K562 (cell line): ENCODE measurements around the gene RECK. TPM values are rescaled to one million over a fixed set of nuclear protein-coding genes. Genes with fewer than 3 reads are reported as not detected.

Experiments used
- ATAC-seq: fragments of 200-7000 bp; cut with Tn5 transposase; 3 replicates; pipeline ENCODE4 v1.9.1; 2020; ENCODE audit warnings: moderate library complexity
- BruUV-seq: library from RNA; stranded (reverse); fragments of 400-500 nt; replicated peaks from 2 replicates; lab custom pipeline; 2021; lab: Mats Ljungman, UMichigan
- CTCF ChIA-PET: fragments of 300-600 bp; formaldehyde crosslinking; extraction: SDS; loops from one replicate; lab custom pipeline; 2021; ENCODE audit warnings: low intra/inter-chr PET ratio; lab: Yijun Ruan, JAX
- POLR2A ChIA-PET: fragments of 300-600, 350-650 bp; sonication (Branson Sonifier 250); formaldehyde crosslinking; extraction: SDS; loops from one replicate; lab custom pipeline; 2021; ENCODE audit warnings: antibody characterized with exemption, inconsistent platforms; lab: Yijun Ruan, JAX
- DNase-seq, 4 experiments: peaks; one replicate each; pipeline versions ENCODE4 v3.0.0 to v3.0.0-alpha.2; 2011 to 2018; ENCODE audit warnings: low spot score in 3 of 4, mixed read lengths in 3 of 4; ENCODE audit errors: extremely low read depth in 1 of 4
- FAIRE-seq: peaks from 2 replicates; lab custom pipeline; 2011; peaks lifted over from hg19 to GRCh38; lab: Jason Lieb, UNC
- H2AFZ ChIP-seq: 2 replicates; pipeline ENCODE4 v1.6.0; 2011; ENCODE audit warnings: low read depth, low read length, control low read depth, inconsistent platforms
- H3K27ac ChIP-seq: fragments of 200-600 bp; 3 replicates; pipeline ENCODE4 v1.8.0; 2011; ENCODE audit warnings: low read depth, mild to moderate bottlenecking, control low read depth, inconsistent platforms, low read length, moderate library complexity, mixed read lengths; ENCODE audit errors: extremely low read depth
- H3K27me3 ChIP-seq, 2 experiments: fragments of 300-600 bp in 1 of 2; 2 replicates in 1 of 2; 3 replicates in 1 of 2; pipeline versions ENCODE4 v1.6.0 to v1.8.0; 2011; ENCODE audit warnings: inconsistent platforms in 2 of 2, low read length in 2 of 2, mild to moderate bottlenecking in 1 of 2, mixed read lengths in 1 of 2, moderate library complexity in 1 of 2; ENCODE audit not compliant: control insufficient read depth in 2 of 2, insufficient read depth in 2 of 2
- H3K36me3 ChIP-seq: fragments of 300-600 bp; 3 replicates; pipeline ENCODE4 v1.8.0; 2011; ENCODE audit warnings: mild to moderate bottlenecking, low read length, inconsistent platforms; ENCODE audit not compliant: control insufficient read depth, insufficient read depth
- H3K4me1 ChIP-seq, 2 experiments: fragments of 200-600 bp in 1 of 2; replicated peaks in 1 of 2; 2 replicates in 1 of 2; 3 replicates in 1 of 2; pipeline versions ENCODE4 v1.5.1 to v1.8.0; 2011; ENCODE audit warnings: inconsistent platforms in 2 of 2, low read length in 2 of 2, mild to moderate bottlenecking in 1 of 2, mixed read lengths in 1 of 2, moderate library complexity in 1 of 2; ENCODE audit not compliant: control insufficient read depth in 2 of 2, insufficient read depth in 2 of 2
- H3K4me2 ChIP-seq: 2 replicates; pipeline ENCODE4 v1.6.1; 2011; ENCODE audit warnings: low read length, control low read depth, inconsistent platforms, mixed read lengths; ENCODE audit not compliant: insufficient read depth
- H3K4me3 ChIP-seq: fragments of 200-600 bp; sonication (generic), shearing (Covaris generic); 2 replicates; pipeline ENCODE4 v1.5.1; 2016; ENCODE audit warnings: control low read depth, inconsistent platforms
- H3K79me2 ChIP-seq: fragments of 200-600 bp; 3 replicates; pipeline ENCODE4 v1.8.0; 2011; ENCODE audit warnings: low read length, inconsistent platforms; ENCODE audit not compliant: control insufficient read depth, insufficient read depth
- H3K9ac ChIP-seq, 2 experiments: 2 replicates each; pipeline versions ENCODE4 v1.6.0 to v1.6.1; 2011; ENCODE audit warnings: low read depth in 2 of 2, low read length in 2 of 2, control low read depth in 1 of 2, inconsistent platforms in 1 of 2, mild to moderate bottlenecking in 1 of 2, mixed read lengths in 1 of 2; ENCODE audit not compliant: insufficient read depth in 1 of 2
- H3K9me1 ChIP-seq: one replicate; pipeline ENCODE4 v1.6.0; 2011; ENCODE audit warnings: inconsistent platforms, mild to moderate bottlenecking, low read length, moderate library complexity; ENCODE audit not compliant: control insufficient read depth, insufficient read depth
- H3K9me3 ChIP-seq: replicated peaks from 2 replicates; pipeline ENCODE4 v1.5.1; 2011; ENCODE audit warnings: low read depth, low read length, inconsistent platforms; ENCODE audit not compliant: control insufficient read depth, insufficient read depth
- H4K20me1 ChIP-seq: replicated peaks from 2 replicates; pipeline ENCODE4 v1.6.1; 2011; ENCODE audit warnings: low read length, inconsistent platforms, mixed read lengths; ENCODE audit not compliant: control insufficient read depth, insufficient read depth
- CBFA2T3 ChIP-seq: fragments of 450-650 bp; IDR thresholded peaks from 2 replicates; pipeline ENCODE4 v1.6.1; 2017
- CBX1 ChIP-seq: sonication (generic); IDR thresholded peaks from 2 replicates; pipeline ENCODE4 v1.6.1; 2016; ENCODE audit warnings: antibody characterized with exemption, low read depth, mild to moderate bottlenecking
- HCFC1 ChIP-seq: IDR thresholded peaks from 2 replicates; pipeline ENCODE4 v1.6.1; 2012; ENCODE audit warnings: low read depth, low read length, improper control_type of control experiment
- PHB2 ChIP-seq: fragments of 450-650 bp; IDR thresholded peaks from 2 replicates; pipeline ENCODE4 v1.6.1; 2017; ENCODE audit warnings: low read depth
- ZKSCAN8 ChIP-seq: fragments of 200-800 bp; sonication (Bioruptor generic); IDR thresholded peaks from 2 replicates; pipeline ENCODE4 v1.6.1; 2016; ENCODE audit warnings: missing genetic modification characterization, missing compliant biosample characterization
- WGBS: fragments of 100-300 bp; shearing (Covaris generic); methylation state at CpG from one replicate; pipeline ENCODE4 v1.1.6; 2016; ENCODE audit warnings: low coverage, mixed read lengths; ENCODE audit not compliant: insufficient coverage; ENCODE audit errors: missing lambda C conversion rate; 5-methylcytosine and 5-hydroxymethylcytosine counted together
- in situ Hi-C: fragments of 300-500 bp; cut with MboI; formaldehyde crosslinking; loops from 4 replicates; pipeline ENCODE4 v1.15.0; 2018; ENCODE audit warnings: inconsistent platforms, mixed read lengths
- intact Hi-C: fragments of 100-400 bp; cut with micrococcal nuclease; formaldehyde crosslinking; loops from 2 replicates; pipeline ENCODE4 v1.14.2; 2022
- polyA plus RNA-seq, 8 experiments: library from polyadenylated mRNA; depleted of rRNA in 4 of 8; stranded (reverse) in 5 of 8; unstranded in 3 of 8; fragments of >200 nt; fragmentation: Nextera tagmentation in 2 of 8; fragmentation: Illumina TruSeq in 1 of 8; extraction: Ambion mirVana in 2 of 8; extraction: Trizol in 1 of 8; gene quantifications; 2 replicates each; pipeline versions ENCODE4 v1.2.1 to v1.2.3, GENCODE V29; 2011 to 2014; ENCODE audit warnings: inconsistent platforms in 1 of 8, missing spikeins in 1 of 8
- total RNA-seq, 7 experiments: library from RNA; depleted of rRNA in 6 of 7; stranded (reverse); fragments of >200 nt in 6 of 7; fragmentation: Illumina TruSeq in 2 of 7; extraction: Trizol in 2 of 7; gene quantifications; 2 replicates each; pipeline versions ENCODE4 v1.2.1 to v1.2.3, GENCODE V29; 2011 to 2021; ENCODE audit warnings: low replicate concordance in 1 of 7
- TF ChIP-seq, protein P1 (sequence below): sonication (generic); formaldehyde crosslinking; IDR thresholded peaks from 2 replicates; pipeline ENCODE4 v1.8.0; 2022; ENCODE audit warnings: mild to moderate bottlenecking, missing genetic modification reagents
- TF ChIP-seq, protein P2 (sequence below), 2 experiments: fragments of 450-650 bp in 1 of 2; sonication (generic) in 1 of 2; formaldehyde crosslinking in 1 of 2; IDR thresholded peaks in 1 of 2; conservative IDR thresholded peaks in 1 of 2; 2 replicates each; pipeline versions ENCODE4 v1.6.1 to v1.8.1; 2016 to 2023; ENCODE audit warnings: mild to moderate bottlenecking in 2 of 2, moderate library complexity in 2 of 2, inconsistent platforms in 1 of 2, missing genetic modification reagents in 1 of 2
- TF ChIP-seq, protein P3 (sequence below): fragments of 450-650 bp; IDR thresholded peaks from 2 replicates; pipeline ENCODE4 v1.6.1; 2016

The RECK gene
- total and polyA plus RNA-seq, 9 of the 15 experiments (the other 6 are each of a cell fraction or from before 2014, with no cell fraction given), result 0.04 to 0.36 (median 0.16) TPM

DNA sequence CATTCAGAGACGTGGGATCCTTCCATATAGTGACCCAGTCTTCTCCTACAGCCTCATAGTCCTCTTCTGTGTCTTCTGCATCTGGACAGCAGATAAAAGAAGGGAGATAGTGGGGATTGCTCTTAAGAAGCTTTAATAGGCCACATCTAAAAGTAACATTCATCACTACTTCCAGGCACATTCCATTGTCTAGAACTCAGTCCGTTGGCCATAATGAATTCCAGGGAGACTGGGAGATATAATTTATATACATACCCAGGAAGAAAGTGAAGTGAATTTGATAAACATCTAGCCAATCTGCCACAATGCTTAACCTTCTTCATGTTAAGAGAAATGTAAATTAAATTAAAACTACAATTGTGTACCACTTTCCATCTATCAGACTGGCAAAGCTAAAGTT lies 77.3 kb downstream of the RECK start (continued):
- TF ChIP-seq, protein P1, sequence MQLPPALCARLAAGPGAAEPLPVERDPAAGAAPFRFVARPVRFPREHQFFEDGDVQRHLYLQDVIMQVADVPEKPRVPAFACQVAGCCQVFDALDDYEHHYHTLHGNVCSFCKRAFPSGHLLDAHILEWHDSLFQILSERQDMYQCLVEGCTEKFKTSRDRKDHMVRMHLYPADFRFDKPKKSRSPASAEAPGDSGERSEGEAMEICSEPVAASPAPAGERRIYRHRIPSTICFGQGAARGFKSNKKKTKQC, result no peak
- no peak for TF ChIP-seq CBX1
- no peak for TF ChIP-seq HCFC1

DNA sequence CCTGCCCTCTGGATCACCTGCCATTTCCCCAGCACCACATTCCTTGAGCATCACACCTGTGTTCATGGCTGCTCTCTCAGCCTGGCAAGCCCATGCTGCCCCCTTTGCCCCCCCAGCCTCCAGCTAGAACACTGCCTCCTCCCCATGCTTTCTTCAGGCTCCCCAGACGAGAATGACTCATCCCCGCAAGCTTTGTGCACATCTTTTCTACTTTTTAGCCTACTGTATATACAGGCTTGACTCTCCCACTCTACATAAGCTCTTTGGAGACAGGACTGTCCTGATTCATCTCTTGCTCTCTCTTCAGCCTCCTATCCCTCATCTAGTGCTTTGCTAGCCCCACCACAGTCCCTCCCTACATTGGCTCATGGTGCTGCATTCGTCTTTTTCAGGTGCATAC lies 79.9 kb downstream of the RECK start:
- ChIA-PET CTCF (no interaction called here), POLR2A (interaction anchor here (0.5 kb wide), 1 partner anchor 12 kb away, joined by 3 read pairs; no protein-coding TSS in a partner anchor)
- no peaks in the 10 kb centered on the region for H3K9me3 ChIP-seq
- 3% methylated on average over 3 of the region's 3 CpGs for WGBS
- H3K9ac ChIP-seq, result no peak overlapping the region
- no peak overlapping the region for H3K27ac ChIP-seq
- H3K27me3 ChIP-seq, result peaks cover 0 to 3% of the 10 kb centered on the region in 2 experiments; a peak in 3 of 5 replicates
- no peaks in the 10 kb centered on the region for H3K79me2 ChIP-seq
- H3K4me3 ChIP-seq, result no peak overlapping the region
- no TSS peak for BruUV-seq
- FAIRE-seq, result no peak
- H3K4me1 ChIP-seq, result no peaks in the 10 kb centered on the region; a peak in 1 of 5 replicates
- in situ Hi-C loops (no loop called here), intact Hi-C loops (no loop called here)
- TF ChIP-seq ZKSCAN8 (CRISPR knock-in tag) (no peak), CBFA2T3 (no peak), PHB2 (no peak)
- TF ChIP-seq, protein P2, sequence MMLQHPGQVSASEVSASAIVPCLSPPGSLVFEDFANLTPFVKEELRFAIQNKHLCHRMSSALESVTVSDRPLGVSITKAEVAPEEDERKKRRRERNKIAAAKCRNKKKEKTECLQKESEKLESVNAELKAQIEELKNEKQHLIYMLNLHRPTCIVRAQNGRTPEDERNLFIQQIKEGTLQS (IDR thresholded peaks at IDR 0.05), result peak; percentile 57
- TF ChIP-seq, protein P2 (CRISPR knock-in tag; conservative IDR thresholded peaks at IDR 0.05), result no peak
- TF ChIP-seq, protein P3, sequence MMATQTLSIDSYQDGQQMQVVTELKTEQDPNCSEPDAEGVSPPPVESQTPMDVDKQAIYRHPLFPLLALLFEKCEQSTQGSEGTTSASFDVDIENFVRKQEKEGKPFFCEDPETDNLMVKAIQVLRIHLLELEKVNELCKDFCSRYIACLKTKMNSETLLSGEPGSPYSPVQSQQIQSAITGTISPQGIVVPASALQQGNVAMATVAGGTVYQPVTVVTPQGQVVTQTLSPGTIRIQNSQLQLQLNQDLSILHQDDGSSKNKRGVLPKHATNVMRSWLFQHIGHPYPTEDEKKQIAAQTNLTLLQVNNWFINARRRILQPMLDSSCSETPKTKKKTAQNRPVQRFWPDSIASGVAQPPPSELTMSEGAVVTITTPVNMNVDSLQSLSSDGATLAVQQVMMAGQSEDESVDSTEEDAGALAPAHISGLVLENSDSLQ, result no peak
- no peaks in the 10 kb centered on the region for H4K20me1 ChIP-seq
- DNase-seq, result no peak
- no peak overlapping the region for H3K4me2 ChIP-seq
- H2AFZ ChIP-seq, result no peak overlapping the region
- ATAC-seq, result no peak; the same call in 2 of the 3 replicates
- H3K36me3 ChIP-seq, result no peaks in the 10 kb centered on the region
- no peaks in the 10 kb centered on the region for H3K9me1 ChIP-seq
